RWPE1 (cell line): ENCODE results near the gene ZNF346.
"Not testable (repeated sequence)": the region's sequence is repeated elsewhere in the genome, so short reads cannot be mapped to it uniquely, and the experiment has no call there.

Source experiments
- CTCF ChIA-PET: fragments of 350-600 bp; sonication (Branson Sonifier 250); formaldehyde crosslinking; extraction: SDS; loops from one replicate; lab custom pipeline; 2021; lab: Yijun Ruan, JAX
- POLR2A ChIA-PET: fragments of 400-600 bp; formaldehyde crosslinking; extraction: SDS; loops from one replicate; lab custom pipeline; 2020; ENCODE audit warnings: antibody characterized with exemption; ENCODE audit not compliant: low non-redundant PET; lab: Yijun Ruan, JAX
- DNase-seq: peaks from one replicate; pipeline ENCODE4 v3.0.0; 2012; ENCODE audit warnings: low spot score
- H3K27ac ChIP-seq: fragments of 450-650 bp; 2 replicates; pipeline ENCODE4 v1.5.1; 2017
- CTCF ChIP-seq: fragments of 450-650 bp; conservative IDR thresholded peaks from 2 replicates; pipeline ENCODE4 v1.5.1; 2017; ENCODE audit warnings: low read depth, mild to moderate bottlenecking

Gene ZNF346

GRCh38 chr5:177022386-177023302, at the start of gene ZNF346:
Gene ZNF346, plus strand, starts transcription at chr5:177022696. Its CDS starts 43 bp downstream, at chr5:177022739.
- peak; percentile 58 for TF ChIP-seq CTCF
- peak within 1 kb of the TSS; percentile 80 for H3K27ac ChIP-seq
- POLR2A ChIA-PET, result interaction anchor here (1.1 kb wide), 1 partner anchor 14 kb away, joined by 6 read pairs; no protein-coding TSS in a partner anchor
- DNase-seq, result peak; percentile 100
- CTCF ChIA-PET, result interaction anchor here (0.5 to 1.0 kb wide), 6 partner anchors 15 to 651 kb away, joined by 3 to 6 read pairs (median 4); no protein-coding TSS in a partner anchor

- ChIA-PET CTCF (interaction anchor here (1.6 kb wide), 1 partner anchor 322 kb away, joined by 3 read pairs; no protein-coding TSS in a partner anchor), POLR2A (no interaction called here)
- no peak for DNase-seq
- H3K27ac ChIP-seq, result no peak overlapping the region
- TF ChIP-seq CTCF, result no peak
Observed at GRCh38 chr5:176979669-176980068, 42.8 kb upstream of the ZNF346 start.

GRCh38 chr5:176980818-176981217, 41.7 kb upstream of the ZNF346 start:
- ChIA-PET POLR2A (no interaction called here), CTCF (interaction anchor here (0.6 to 1.6 kb wide), 2 partner anchors 20 to 323 kb away, joined by 3 read pairs; no protein-coding TSS in a partner anchor)
- DNase-seq, result no peak
- H3K27ac ChIP-seq, result no peak overlapping the region
- TF ChIP-seq CTCF, result no peak

- DNase-seq, CTCF ChIA-PET, POLR2A ChIA-PET, H3K27ac ChIP-seq: not testable (repeated sequence)
Observed at GRCh38 chr5:176983112-176983511, 39.4 kb upstream of the ZNF346 start.

- POLR2A ChIA-PET, H3K27ac ChIP-seq, DNase-seq, CTCF ChIA-PET: not testable (repeated sequence)
Observed at GRCh38 chr5:176983593-176983992, 38.9 kb upstream of the ZNF346 start.

- DNase-seq, CTCF ChIA-PET, H3K27ac ChIP-seq, POLR2A ChIA-PET: not testable (repeated sequence)
Observed at GRCh38 chr5:176984176-176984575, 38.3 kb upstream of the ZNF346 start.

GRCh38 chr5:176985516-176985915, 37.0 kb upstream of the ZNF346 start:
- ChIA-PET POLR2A (no interaction called here), CTCF (no interaction called here)
- no peak overlapping the region for H3K27ac ChIP-seq
- DNase-seq, result no peak
- TF ChIP-seq CTCF, result no peak

- H3K27ac ChIP-seq, result no peak overlapping the region
- no peak for DNase-seq
- POLR2A ChIA-PET, result interaction anchor here (0.6 kb wide), 1 partner anchor 19 kb away, joined by 4 read pairs; no protein-coding TSS in a partner anchor
- CTCF ChIA-PET, result interaction anchor here (1.0 kb wide), 1 partner anchor 328 kb away, joined by 4 read pairs; no protein-coding TSS in a partner anchor
- no peak for TF ChIP-seq CTCF
Observed at GRCh38 chr5:176986280-176986679, 36.2 kb upstream of the ZNF346 start.
